HL-60 (cell line): Measurements from ENCODE around the gene COPS4.
A peak's percentile ranks its signal among the peaks of the same experiment; 100 is the strongest.

ENCODE experiments used
- DNase-seq, 2 experiments: peaks; one replicate each; pipeline ENCODE4 v3.0.0-alpha.2; 2010 to 2020; ENCODE audit warnings: low read depth in 1 of 2, low spot score in 1 of 2
- H3K27ac ChIP-seq: fragments of 250-450 bp; sonication (Bioruptor Pico); replicated peaks from 2 replicates; pipeline ENCODE4 v1.5.1; 2020; ENCODE audit warnings: mild to moderate bottlenecking, moderate library complexity
- H3K27me3 ChIP-seq: fragments of 250-450 bp; sonication (Bioruptor Pico); 2 replicates; pipeline ENCODE4 v1.5.1; 2021; ENCODE audit warnings: mild to moderate bottlenecking, moderate library complexity; ENCODE audit not compliant: insufficient read depth, poor library complexity, severe bottlenecking
- H3K4me3 ChIP-seq: replicated peaks from 2 replicates; pipeline ENCODE4 v1.5.1; 2011; ENCODE audit warnings: mild to moderate bottlenecking, control low read depth, low read length; ENCODE audit not compliant: insufficient read depth
- GABPA ChIP-seq: IDR thresholded peaks from 2 replicates; pipeline ENCODE4 v1.6.1; 2012; ENCODE audit warnings: low read depth
- POLR2AphosphoS5 ChIP-seq: IDR thresholded peaks from 2 replicates; pipeline ENCODE4 v1.6.1; 2012; ENCODE audit warnings: low read depth
- REST ChIP-seq: IDR thresholded peaks from 2 replicates; pipeline ENCODE4 v1.6.1; 2012; ENCODE audit warnings: low read depth; ENCODE audit not compliant: insufficient replicate concordance
- SPI1 ChIP-seq: IDR thresholded peaks from 2 replicates; pipeline ENCODE4 v1.6.1; 2012; ENCODE audit warnings: low read depth, mild to moderate bottlenecking, borderline replicate concordance
- TF ChIP-seq, protein P1 (sequence below): IDR thresholded peaks from one replicate; pipeline ENCODE4 v1.5.1; 2011; ENCODE audit warnings: low read length, control low read depth, inconsistent platforms; ENCODE audit not compliant: insufficient read depth

COPS4 gene

DNA sequence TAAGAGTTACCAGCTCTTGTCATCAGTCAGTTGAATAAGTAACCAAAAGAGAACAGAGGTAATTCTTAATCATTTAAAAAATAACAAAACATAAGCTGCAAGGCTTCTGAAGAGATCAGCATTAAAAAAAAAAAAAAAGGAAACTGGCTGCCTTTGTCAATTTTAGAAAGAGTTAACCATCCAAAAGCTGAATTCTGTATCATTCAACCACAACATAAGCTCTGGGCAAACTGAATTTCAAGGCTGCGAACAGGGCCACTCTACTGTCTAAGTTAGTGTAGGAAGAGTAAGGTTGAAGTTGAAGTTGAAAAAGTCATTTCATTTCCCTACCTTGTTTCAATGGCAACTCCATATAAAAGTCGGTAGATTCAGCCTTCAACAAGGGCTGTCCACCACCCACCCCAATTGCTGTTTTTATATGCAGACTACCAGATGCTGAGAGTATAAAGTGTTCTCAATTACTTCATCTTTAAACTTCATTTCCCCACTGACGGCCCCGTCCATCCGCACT is 23.2 kb upstream of the COPS4 start:
- peak overlapping the region; percentile 86 for H3K4me3 ChIP-seq
- peak overlapping the region; percentile 92 for H3K27ac ChIP-seq
- DNase-seq, result no peak
- TF ChIP-seq, protein P1, sequence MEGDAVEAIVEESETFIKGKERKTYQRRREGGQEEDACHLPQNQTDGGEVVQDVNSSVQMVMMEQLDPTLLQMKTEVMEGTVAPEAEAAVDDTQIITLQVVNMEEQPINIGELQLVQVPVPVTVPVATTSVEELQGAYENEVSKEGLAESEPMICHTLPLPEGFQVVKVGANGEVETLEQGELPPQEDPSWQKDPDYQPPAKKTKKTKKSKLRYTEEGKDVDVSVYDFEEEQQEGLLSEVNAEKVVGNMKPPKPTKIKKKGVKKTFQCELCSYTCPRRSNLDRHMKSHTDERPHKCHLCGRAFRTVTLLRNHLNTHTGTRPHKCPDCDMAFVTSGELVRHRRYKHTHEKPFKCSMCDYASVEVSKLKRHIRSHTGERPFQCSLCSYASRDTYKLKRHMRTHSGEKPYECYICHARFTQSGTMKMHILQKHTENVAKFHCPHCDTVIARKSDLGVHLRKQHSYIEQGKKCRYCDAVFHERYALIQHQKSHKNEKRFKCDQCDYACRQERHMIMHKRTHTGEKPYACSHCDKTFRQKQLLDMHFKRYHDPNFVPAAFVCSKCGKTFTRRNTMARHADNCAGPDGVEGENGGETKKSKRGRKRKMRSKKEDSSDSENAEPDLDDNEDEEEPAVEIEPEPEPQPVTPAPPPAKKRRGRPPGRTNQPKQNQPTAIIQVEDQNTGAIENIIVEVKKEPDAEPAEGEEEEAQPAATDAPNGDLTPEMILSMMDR, result no peak
- TF ChIP-seq POLR2AphosphoS5, result no peak
- TF ChIP-seq SPI1, result no peak
- TF ChIP-seq REST, result no peak
- TF ChIP-seq GABPA, result no peak
- no peaks in the 10 kb centered on the region for H3K27me3 ChIP-seq

GRCh38 chr4:83012200-83012686 is 22.7 kb upstream of the COPS4 start:
- Histone ChIP-seq H3K27ac (peak overlapping the region; percentile 92), H3K27me3 (no peaks in the 10 kb centered on the region), H3K4me3 (peak overlapping the region; percentile 86)
- TF ChIP-seq GABPA, result no peak
- TF ChIP-seq, protein P1, result no peak
- no peak for TF ChIP-seq POLR2AphosphoS5
- TF ChIP-seq SPI1, result no peak
- no peak for TF ChIP-seq REST
- peak in 1 of 2 experiments; percentile 45 for DNase-seq

DNA sequence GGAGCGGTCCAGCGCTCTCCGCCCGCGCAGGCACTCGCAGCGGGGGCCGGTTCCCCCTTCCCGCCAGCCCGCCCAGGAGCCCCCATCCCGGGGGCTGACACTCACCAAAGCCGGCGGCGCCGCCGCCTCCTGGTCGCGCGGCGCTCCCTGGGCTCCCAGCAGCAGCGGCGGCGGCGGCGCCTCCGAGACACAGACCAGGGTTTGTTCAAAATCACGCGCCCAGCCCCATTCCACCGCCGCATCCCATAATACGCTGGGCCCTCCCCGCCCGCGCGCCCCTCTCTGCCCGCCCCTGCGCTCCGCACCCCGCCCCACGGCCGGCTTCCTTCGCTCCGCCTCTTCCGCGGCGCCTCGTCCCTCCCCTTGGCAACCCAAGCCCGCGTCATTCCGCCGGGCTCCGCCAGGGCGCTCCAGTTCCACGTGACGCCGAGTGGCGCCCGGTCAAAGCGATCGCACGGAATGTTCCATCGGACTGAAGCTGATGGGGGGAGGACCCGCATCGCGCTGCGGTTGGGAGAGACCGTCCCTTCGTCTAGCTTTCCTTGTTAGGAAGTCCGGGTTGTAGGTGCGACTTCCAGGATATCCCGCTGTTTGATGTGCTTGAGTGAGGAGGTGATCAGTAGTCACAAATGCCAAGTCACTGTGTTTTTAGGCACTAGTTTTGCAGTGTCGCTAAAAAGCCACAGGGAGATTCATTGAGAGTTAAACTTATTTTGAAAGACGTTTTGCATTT is 22.1 kb upstream of the COPS4 start:
- DNase-seq, result peak; percentile 97 to 98
- Histone ChIP-seq H3K27me3 (no peaks in the 10 kb centered on the region), H3K4me3 (peak overlapping the region; percentile 86), H3K27ac (peak overlapping the region; percentile 92)
- TF ChIP-seq SPI1 (0 out of 2 replicates have a peak, but pooled peaks have one; percentile 0), GABPA (0 out of 2 replicates have a peak, but pooled peaks have one; percentile 7), POLR2AphosphoS5 (peak; percentile 87), REST (peak; percentile 50)
- TF ChIP-seq, protein P1, result no peak
